ENCODE measurements around the gene NT5DC4. TPM values are rescaled to one million over a fixed set of nuclear protein-coding genes. Genes with fewer than 3 reads are reported as not detected.

NT5DC4 gene
- total RNA-seq, 1 donor from 2014 or later = not detected

DNA sequence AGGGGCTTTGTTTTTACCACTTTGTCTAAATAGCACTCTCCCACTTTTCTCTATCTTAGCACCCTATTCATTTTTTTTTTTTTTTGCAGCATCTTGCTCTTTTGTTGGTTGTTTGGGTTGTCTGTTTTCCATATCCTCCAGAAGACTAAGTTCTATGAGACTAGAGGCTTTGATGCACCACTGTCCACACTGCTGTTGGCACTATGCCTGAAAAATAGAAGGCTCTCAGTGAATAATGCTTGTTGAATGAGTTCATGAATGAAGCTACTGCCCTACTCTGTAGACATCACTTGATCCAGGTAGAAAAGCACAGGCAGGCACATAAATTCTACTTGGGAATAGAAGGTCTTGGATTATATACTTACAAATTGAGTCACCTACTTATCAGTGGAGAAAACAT, 56.2 kb downstream of the NT5DC4 start:
- Histone ChIP-seq H3K9me3 (ENCODE audit: low read depth) (no peaks in the 10 kb centered on the region), H3K27ac (no peak overlapping the region), H3K4me1 (peaks cover 14% of the 10 kb centered on the region), H3K27me3 (no peaks in the 10 kb centered on the region), H3K36me3 (no peaks in the 10 kb centered on the region), H4K20me1 (ENCODE audit: low read depth) (no peaks in the 10 kb centered on the region), H3K9ac (no peak overlapping the region), H3K4me3 (no peak overlapping the region), H3K79me2 (ENCODE audit: low read depth) (no peaks in the 10 kb centered on the region), H3F3A (ENCODE audit: low read depth) (peaks cover 11% of the 10 kb centered on the region), H3K4me2 (peak overlapping the region; percentile 25), H2AFZ (replicated peaks) (no peak overlapping the region)
- H3K36me3 Mint-ChIP-seq = no peaks in the 10 kb centered on the region
- no peak for TF ChIP-seq EZH2 (IDR thresholded peaks at IDR 0.05)
- no peak for TF ChIP-seq EZH2phosphoT487 (IDR thresholded peaks at IDR 0.05)
- TF ChIP-seq, protein P1, sequence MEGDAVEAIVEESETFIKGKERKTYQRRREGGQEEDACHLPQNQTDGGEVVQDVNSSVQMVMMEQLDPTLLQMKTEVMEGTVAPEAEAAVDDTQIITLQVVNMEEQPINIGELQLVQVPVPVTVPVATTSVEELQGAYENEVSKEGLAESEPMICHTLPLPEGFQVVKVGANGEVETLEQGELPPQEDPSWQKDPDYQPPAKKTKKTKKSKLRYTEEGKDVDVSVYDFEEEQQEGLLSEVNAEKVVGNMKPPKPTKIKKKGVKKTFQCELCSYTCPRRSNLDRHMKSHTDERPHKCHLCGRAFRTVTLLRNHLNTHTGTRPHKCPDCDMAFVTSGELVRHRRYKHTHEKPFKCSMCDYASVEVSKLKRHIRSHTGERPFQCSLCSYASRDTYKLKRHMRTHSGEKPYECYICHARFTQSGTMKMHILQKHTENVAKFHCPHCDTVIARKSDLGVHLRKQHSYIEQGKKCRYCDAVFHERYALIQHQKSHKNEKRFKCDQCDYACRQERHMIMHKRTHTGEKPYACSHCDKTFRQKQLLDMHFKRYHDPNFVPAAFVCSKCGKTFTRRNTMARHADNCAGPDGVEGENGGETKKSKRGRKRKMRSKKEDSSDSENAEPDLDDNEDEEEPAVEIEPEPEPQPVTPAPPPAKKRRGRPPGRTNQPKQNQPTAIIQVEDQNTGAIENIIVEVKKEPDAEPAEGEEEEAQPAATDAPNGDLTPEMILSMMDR (IDR thresholded peaks at IDR 0.05) = no peak
- H3K9me3 Mint-ChIP-seq = no peaks in the 10 kb centered on the region
- no peak overlapping the region for H3K27ac Mint-ChIP-seq
- DNase-seq (ENCODE audit: low spot score) = no peak
- peaks cover 7% of the 10 kb centered on the region for H3K4me1 Mint-ChIP-seq
- no peaks in the 10 kb centered on the region for H3K27me3 Mint-ChIP-seq (ENCODE audit: insufficient read depth, low read depth)
- H3K4me3 Mint-ChIP-seq = no peak overlapping the region

DNA sequence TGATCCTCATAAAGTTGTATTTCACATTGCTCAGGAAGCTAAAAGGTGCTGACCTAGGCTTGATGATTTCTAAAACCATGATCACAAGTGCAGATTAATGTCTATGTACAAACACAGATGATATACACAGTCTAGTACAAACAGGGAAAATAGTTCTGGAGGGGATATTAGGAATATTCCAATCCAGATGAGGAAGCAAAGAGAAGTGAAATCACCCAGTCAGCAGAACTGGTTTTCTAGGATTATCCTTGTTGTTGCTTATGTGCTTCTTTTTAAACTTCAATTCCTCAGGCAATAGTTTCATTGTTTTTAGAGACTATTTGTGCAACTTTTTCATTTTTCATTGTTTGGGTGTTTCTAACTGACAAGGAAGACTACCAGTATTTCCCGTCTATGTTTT, 58.8 kb downstream of the NT5DC4 start:
- Mint-ChIP-seq H3K36me3 (no peaks in the 10 kb centered on the region), H3K9me3 (no peaks in the 10 kb centered on the region), H3K4me1 (peaks cover 17% of the 10 kb centered on the region), H3K27me3 (ENCODE audit: insufficient read depth, low read depth) (no peaks in the 10 kb centered on the region), H3K4me3 (no peak overlapping the region), H3K27ac (no peak overlapping the region)
- no peaks in the 10 kb centered on the region for H3K27me3 ChIP-seq
- no peak overlapping the region for H3K4me3 ChIP-seq
- peaks cover 15% of the 10 kb centered on the region for H3F3A ChIP-seq (ENCODE audit: low read depth)
- TF ChIP-seq EZH2 (IDR thresholded peaks at IDR 0.05) (no peak), EZH2phosphoT487 (IDR thresholded peaks at IDR 0.05) (no peak)
- TF ChIP-seq, protein P1 (IDR thresholded peaks at IDR 0.05) = no peak
- no peaks in the 10 kb centered on the region for H3K36me3 ChIP-seq
- DNase-seq (ENCODE audit: low spot score) = no peak
- peaks cover 29% of the 10 kb centered on the region for H3K4me1 ChIP-seq
- no peaks in the 10 kb centered on the region for H3K79me2 ChIP-seq (ENCODE audit: low read depth)
- H3K27ac ChIP-seq = no peak overlapping the region
- H3K9me3 ChIP-seq (ENCODE audit: low read depth) = no peaks in the 10 kb centered on the region
- H3K9ac ChIP-seq = no peak overlapping the region
- H2AFZ ChIP-seq (replicated peaks) = no peak overlapping the region
- no peak overlapping the region for H3K4me2 ChIP-seq
- no peaks in the 10 kb centered on the region for H4K20me1 ChIP-seq (ENCODE audit: low read depth)

DNA sequence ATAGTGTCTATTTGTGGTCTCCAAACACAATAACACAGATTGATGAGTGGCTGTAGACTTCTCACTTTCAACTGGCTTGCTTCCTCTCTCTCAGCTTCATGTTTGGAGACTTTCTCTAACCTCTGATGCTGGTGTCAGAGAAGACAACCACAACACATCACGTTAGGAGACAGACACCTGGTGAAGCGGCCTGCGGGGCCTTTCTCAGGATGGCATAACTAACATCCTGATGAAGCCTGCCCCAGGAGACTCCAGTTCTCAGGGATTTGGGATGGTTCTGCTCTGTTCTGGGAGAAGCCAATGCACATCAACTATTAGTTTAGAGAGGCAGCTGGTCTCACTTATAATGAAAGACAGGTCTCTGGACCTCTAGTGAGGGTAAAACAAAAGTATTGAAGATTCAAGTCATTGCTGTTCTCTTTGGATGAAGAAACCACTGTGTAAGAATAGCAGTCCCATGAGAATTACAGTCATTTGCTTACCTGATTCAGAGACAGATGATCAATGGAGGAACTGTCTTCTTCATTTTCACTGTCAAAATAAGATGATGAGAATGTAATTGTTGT, 61.5 kb downstream of the NT5DC4 start:
- Histone ChIP-seq H3K27ac (no peak overlapping the region), H3K4me2 (no peak overlapping the region), H3K27me3 (no peaks in the 10 kb centered on the region), H3K79me2 (ENCODE audit: low read depth) (no peaks in the 10 kb centered on the region), H3K4me1 (peaks cover 37% of the 10 kb centered on the region), H3K9ac (no peak overlapping the region), H3K36me3 (no peaks in the 10 kb centered on the region), H3K9me3 (ENCODE audit: low read depth) (no peaks in the 10 kb centered on the region), H3F3A (ENCODE audit: low read depth) (peaks cover 11% of the 10 kb centered on the region), H4K20me1 (ENCODE audit: low read depth) (no peaks in the 10 kb centered on the region), H2AFZ (replicated peaks) (no peak overlapping the region), H3K4me3 (no peak overlapping the region)
- no peak overlapping the region for H3K4me3 Mint-ChIP-seq
- H3K27ac Mint-ChIP-seq = no peak overlapping the region
- TF ChIP-seq, protein P1 (IDR thresholded peaks at IDR 0.05) = no peak
- TF ChIP-seq EZH2phosphoT487 (IDR thresholded peaks at IDR 0.05) = no peak
- TF ChIP-seq EZH2 (IDR thresholded peaks at IDR 0.05) = no peak
- no peaks in the 10 kb centered on the region for H3K36me3 Mint-ChIP-seq
- H3K4me1 Mint-ChIP-seq = peaks cover 13% of the 10 kb centered on the region
- no peak for DNase-seq (ENCODE audit: low spot score)
- H3K9me3 Mint-ChIP-seq = no peaks in the 10 kb centered on the region
- H3K27me3 Mint-ChIP-seq (ENCODE audit: insufficient read depth, low read depth) = no peaks in the 10 kb centered on the region

Measured in neural progenitor cell (in vitro differentiated cells).